ENCODE results near the gene RPS6KA4. TPM values are rescaled to one million over a fixed set of nuclear protein-coding genes. Genes with fewer than 3 reads are reported as not detected.

The RPS6KA4 gene
- total and polyA plus RNA-seq, 2 of the 13 experiments (the other 11 are each of a cell fraction or from before 2014, with no cell fraction given), result 8.9 to 14.2 TPM

- peak; percentile 76; the same call in 1 of the 2 replicates for TF ChIP-seq ZBED4 (CRISPR knock-in tag; IDR thresholded peaks at IDR 0.05; ENCODE audit: borderline replicate concordance)
- no peak for TF ChIP-seq ZNF652 (CRISPR knock-in tag; IDR thresholded peaks at IDR 0.05; ENCODE audit: borderline replicate concordance, low read depth)
- no peak for TF ChIP-seq SP1 (IDR thresholded peaks at IDR 0.05)
- peak; percentile 67 for TF ChIP-seq SP1 (CRISPR knock-in tag; IDR thresholded peaks at IDR 0.05)
- TF ChIP-seq ZNF468 (CRISPR knock-in tag; IDR thresholded peaks at IDR 0.05), result no peak
- peak; percentile 62; the same call in 1 of the 2 replicates for TF ChIP-seq SPEN (CRISPR knock-in tag; IDR thresholded peaks at IDR 0.05; ENCODE audit: low read depth)
- TF ChIP-seq LRRFIP1 (CRISPR knock-in tag; conservative IDR thresholded peaks at IDR 0.05), result no peak
- no peak for TF ChIP-seq MBD4 (IDR thresholded peaks at IDR 0.05; ENCODE audit: borderline replicate concordance, low read length)
- no peak for TF ChIP-seq ZNF138 (CRISPR knock-in tag; IDR thresholded peaks at IDR 0.05; ENCODE audit: low read depth)
- TF ChIP-seq ARID5B (CRISPR knock-in tag; IDR thresholded peaks at IDR 0.05), result 0 out of 2 replicates have a peak, but pooled peaks have one; percentile 9
- peak; percentile 48 for TF ChIP-seq SKI (IDR thresholded peaks at IDR 0.05; ENCODE audit: partially characterized antibody)
- no peak for TF ChIP-seq HHEX (CRISPR knock-in tag; IDR thresholded peaks at IDR 0.05)
- no peak for TF ChIP-seq ZNF124 (CRISPR knock-in tag; IDR thresholded peaks at IDR 0.05)
- TF ChIP-seq SALL1 (CRISPR knock-in tag; IDR thresholded peaks at IDR 0.05), result 0 out of 2 replicates have a peak, but pooled peaks have one; percentile 12
- TF ChIP-seq RAD21 (CRISPR knock-in tag; IDR thresholded peaks at IDR 0.05), result peak; percentile 49; the same call in 1 of the 2 replicates
- TF ChIP-seq ZNF713 (CRISPR knock-in tag; IDR thresholded peaks at IDR 0.05), result no peak
- TF ChIP-seq ZNF768 (CRISPR knock-in tag; IDR thresholded peaks at IDR 0.05), result peak; percentile 45
- TF ChIP-seq RBFOX2 (IDR thresholded peaks at IDR 0.05; ENCODE audit: low read depth, low read length), result peak; percentile 46; the same call in 1 of the 2 replicates
- 0 out of 2 replicates have a peak, but pooled peaks have one; percentile 26 for TF ChIP-seq KAT8 (CRISPR knock-in tag; IDR thresholded peaks at IDR 0.05)
- TF ChIP-seq HDAC1 (CRISPR knock-in tag; IDR thresholded peaks at IDR 0.05), result peak; percentile 30; the same call in 1 of the 2 replicates
These were observed 16.8 kb upstream of the RPS6KA4 start (continued) for GRCh38 chr11:64341851-64342791.
